ENCODE measurements around the gene MAP3K4.
"Not testable (repeated sequence)": the region's sequence is repeated elsewhere in the genome, so short reads cannot be mapped to it uniquely, and the experiment has no call there.

Gene MAP3K4

GRCh38 chr6:160971171-160971570 lies 20.4 kb upstream of the MAP3K4 start:
- no peak for DNase-seq

DNA sequence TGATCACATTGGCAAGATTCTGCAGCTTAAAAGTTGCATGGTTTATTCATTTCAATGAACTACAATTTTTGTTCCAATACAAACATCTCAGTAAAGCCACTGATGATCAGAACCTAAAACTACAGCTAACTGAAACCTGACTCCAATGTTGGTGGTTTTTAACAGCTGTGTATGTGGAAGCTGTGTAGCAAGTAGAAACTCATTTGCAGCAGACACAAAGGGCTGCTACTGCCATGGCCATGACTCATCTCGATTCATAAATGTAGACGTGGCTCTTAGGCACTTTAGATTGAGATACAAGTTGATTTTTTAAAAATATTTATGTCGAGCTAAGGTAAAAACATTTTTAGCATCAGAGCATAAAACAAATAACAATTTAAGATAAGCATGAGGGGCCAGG lies 19.5 kb upstream of the MAP3K4 start:
- no peak for DNase-seq

GRCh38 chr6:160972594-160972993 lies 19.0 kb upstream of the MAP3K4 start:
- not testable (repeated sequence) for DNase-seq

GRCh38 chr6:160973311-160974250 lies 18.0 kb upstream of the MAP3K4 start:
- no peak for DNase-seq

DNA sequence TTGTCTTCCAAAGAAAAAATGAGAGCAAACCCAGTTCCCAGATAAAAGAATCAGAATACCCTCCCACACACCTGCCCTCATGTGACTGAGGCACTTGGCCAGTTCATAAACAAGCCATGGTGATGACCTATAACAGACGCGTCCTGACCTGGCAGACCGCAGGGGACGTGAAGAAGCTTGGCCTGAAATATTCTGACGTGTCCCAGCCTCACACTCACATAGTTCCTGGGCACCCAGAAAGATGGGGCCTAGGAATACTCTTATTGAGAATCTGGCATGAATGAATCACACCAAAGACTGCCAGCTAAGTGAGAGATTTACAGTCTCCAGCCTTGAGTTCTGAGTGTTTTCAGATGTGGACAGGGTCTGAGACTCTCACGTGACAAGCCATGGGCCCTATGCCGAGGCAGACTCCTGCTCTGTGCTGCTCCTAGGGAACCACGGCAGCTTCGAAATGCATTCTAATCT lies 17.2 kb upstream of the MAP3K4 start:
- no peak for DNase-seq

DNA sequence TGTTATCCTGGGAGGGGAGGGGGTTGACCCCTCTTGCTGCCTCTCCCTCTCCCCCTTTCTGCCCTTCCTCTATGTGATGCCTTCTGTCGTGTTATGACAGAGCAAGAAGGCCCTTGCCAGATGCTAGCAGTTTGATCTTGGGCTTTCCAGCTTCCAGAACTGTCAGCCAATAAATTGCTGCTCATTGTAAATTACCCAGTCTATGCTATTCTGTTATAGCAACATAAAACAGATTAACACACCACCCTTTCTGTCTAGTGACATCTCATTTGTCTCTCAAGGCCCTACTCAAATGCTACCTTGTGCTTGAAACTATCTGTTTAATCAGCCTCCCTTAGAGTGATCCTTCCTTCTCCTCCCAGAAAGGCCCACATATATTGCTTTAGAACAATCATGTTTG lies 16.4 kb upstream of the MAP3K4 start:
- no peak for DNase-seq

- not testable (repeated sequence) for DNase-seq
Measured at GRCh38 chr6:160975961-160976360, 15.6 kb upstream of the MAP3K4 start.

- DNase-seq = no peak
Measured at GRCh38 chr6:160978141-160978901, 13.2 kb upstream of the MAP3K4 start.

- no peak for DNase-seq
Measured at GRCh38 chr6:160979061-160979708, 12.4 kb upstream of the MAP3K4 start.

- not testable (repeated sequence) for DNase-seq
Measured at GRCh38 chr6:160983377-160983948, 8.1 kb upstream of the MAP3K4 start.

- DNase-seq = no peak
Measured at GRCh38 chr6:160986851-160987250, 4.7 kb upstream of the MAP3K4 start.

DNA sequence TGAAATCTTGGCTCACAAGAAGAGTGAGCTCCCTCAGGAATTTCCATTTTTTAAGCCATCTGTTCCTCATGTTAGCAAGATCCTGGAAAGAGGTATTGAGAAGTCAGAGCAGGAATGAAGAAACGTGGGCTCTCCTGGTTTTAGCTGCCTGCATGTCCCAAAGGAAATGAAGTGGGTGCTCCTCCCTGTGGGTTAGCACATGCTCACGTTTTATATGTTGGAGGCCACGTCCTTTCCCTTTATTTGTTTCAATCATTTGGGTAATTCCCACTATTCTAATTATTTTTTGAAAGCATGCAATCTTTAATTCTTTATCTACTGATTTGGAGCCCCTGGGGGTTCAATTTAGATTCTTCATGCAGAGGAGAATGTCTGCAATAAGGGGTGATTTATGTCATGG lies 4.3 kb upstream of the MAP3K4 start:
- DNase-seq = no peak

GRCh38 chr6:160990847-160991405 lies 643 bp upstream of the MAP3K4 start:
- peak; percentile 55 for DNase-seq

DNA sequence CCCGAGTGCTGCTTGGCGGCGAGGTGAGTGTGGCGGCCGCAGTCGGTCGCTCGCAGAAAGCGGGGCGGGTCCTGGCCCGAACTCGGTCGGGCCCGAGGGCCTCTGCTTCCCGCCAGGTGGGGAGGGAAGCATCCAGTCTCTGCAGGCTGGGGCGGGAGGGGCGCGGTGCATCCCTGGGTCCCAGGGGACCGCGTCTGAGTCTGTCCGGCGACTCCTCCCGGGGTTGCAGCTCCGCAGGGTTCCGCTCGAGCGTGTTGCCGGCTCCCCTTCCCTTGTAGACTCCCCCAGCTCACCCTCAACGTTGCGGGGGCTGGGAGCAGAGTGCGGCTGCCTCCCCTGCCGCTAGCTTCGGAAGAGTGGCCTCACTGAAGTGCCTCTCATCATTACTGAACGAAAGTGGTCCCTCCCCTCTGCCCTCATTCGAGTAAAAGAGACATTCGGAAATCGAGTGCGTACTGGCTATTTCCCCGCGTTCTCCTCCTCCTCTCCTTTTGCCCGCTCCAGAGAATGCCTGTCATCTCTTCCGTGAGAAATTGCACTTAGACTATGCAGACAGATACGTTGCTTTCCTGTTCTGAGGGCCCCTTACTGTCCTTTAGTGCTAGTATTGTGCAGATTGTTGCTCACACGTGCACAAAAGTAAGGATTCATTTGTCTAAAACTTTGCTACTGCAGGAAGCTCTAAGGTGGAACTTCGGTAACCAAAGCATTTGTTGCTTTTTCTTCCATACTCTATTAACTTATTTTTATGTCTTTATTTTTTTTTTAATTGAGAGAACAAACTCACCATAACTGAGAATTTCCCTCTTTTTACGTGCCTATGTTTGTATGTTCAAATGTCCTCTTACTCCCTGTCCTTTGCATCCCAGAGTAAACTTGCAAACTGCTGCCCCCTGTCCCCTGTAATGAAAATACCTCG lies 751 bp downstream of the MAP3K4 start:
- DNase-seq = peak; percentile 79

DNA sequence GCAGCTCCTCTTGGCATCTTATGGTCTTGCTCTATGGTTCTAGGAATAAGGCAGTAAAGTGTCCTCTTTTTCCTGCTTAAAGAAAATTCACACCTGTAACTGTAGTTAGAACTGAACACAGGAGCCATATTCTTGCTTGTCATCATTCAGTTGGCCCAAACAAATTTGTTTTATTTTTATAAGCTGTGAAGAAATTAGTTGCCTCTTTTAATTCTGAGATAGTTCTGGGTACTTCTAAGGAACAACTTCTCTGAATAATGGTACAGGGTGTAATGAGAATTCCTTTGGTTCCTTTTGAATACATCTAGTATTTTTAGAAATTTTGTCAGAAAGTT lies 1.4 kb downstream of the MAP3K4 start:
- no peak for DNase-seq

DNA sequence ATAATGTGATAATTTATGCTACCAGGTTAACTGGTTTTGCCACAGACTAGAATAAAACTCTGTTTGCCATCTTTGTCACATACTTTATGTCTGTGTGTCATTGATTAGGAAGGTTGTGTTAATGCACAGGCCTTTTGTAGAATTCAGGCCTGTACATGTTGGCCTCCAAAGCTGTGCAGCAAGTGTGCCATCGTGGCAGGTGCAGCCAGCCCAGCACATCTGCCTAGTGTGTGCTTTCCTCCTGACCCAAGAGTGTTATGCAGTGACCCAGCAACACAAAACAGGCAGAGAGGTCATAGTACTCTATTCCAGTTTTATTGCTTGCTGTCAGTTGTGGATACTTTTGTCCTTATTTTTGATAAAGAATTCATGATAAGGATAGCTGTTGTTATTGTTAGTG lies 3.7 kb downstream of the MAP3K4 start:
- DNase-seq = peak; percentile 20

- no peak for DNase-seq
Measured at GRCh38 chr6:160996131-160996601, 4.6 kb downstream of the MAP3K4 start.

GRCh38 chr6:160998217-160998616 lies 6.6 kb downstream of the MAP3K4 start:
- DNase-seq = no peak

DNA sequence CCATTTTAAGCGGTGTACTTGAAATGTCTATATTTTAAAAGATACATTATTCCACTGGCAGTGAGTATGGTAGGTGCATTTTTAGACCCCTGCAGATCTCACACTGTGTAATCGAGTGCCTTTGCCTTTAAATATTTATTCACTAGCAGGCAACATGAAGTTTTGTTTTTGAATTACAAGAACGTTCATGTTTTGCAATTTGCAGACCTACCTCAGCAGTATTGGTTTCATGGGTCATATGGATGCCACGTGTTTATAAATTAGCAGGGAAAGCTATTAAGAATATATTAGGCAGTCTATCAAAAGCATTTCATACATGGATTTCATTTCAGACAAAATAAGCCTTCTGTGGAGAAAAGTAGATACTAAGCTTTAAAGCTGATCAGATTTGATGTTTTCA lies 7.2 kb downstream of the MAP3K4 start:
- DNase-seq = no peak

DNA sequence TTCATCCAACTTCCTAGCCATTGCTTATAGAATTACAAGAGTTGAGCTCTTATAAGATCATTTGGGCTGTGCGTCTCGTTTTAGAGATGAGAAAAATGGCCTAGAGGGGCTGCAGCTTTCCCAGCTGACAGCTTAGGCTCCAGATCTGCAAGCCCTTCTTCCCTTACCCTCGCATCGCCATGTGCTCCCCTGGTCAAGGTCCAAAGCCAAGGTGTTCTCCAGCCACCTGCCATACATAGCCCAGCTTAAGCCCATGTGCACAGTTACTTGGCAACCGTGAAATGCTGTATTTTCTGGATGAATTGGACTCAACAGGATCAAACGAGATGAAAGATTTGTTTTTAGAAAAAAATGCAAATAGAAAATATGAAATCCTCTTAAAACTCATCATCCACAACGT lies 7.9 kb downstream of the MAP3K4 start:
- DNase-seq = no peak

GRCh38 chr6:161000632-161001031 lies 9.1 kb downstream of the MAP3K4 start:
- no peak for DNase-seq

DNA sequence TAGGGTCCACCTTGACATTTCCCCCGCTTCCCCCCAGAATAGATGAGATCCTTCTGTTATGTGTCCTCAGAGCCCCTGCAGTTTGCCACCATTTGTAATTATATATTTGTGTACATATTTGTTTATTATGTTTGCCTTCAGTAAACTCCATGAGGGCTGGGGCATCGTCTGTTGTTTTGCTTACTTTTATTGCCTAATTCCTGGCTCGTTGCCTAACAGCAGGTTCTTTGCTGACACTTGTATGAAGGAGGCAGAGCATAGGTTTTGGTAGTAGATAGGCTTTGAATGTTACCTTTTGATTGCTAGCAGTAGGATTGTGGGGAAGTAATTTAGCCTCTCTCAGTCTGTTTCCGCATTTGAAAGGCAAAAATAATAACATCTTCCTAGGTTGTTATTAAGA lies 9.9 kb downstream of the MAP3K4 start:
- peak; percentile 78 for DNase-seq
